HFF-Myc (cell line): Measurements from ENCODE around the gene SMC4.

ENCODE experiments used
- DNase-seq: peaks from one replicate; pipeline ENCODE4 v3.0.0-alpha.2; 2011; ENCODE audit warnings: low read depth; ENCODE audit errors: extremely low read depth
- H3K4me3 ChIP-seq: replicated peaks from 2 replicates; pipeline ENCODE4 v1.5.1; 2011; ENCODE audit warnings: low read depth, mild to moderate bottlenecking, control low read depth, low read length
- CTCF ChIP-seq: IDR thresholded peaks from 2 replicates; pipeline ENCODE4 v1.5.1; 2012; ENCODE audit warnings: mild to moderate bottlenecking, low read depth, low read length, control low read depth; ENCODE audit errors: missing control alignments

SMC4 gene

DNA sequence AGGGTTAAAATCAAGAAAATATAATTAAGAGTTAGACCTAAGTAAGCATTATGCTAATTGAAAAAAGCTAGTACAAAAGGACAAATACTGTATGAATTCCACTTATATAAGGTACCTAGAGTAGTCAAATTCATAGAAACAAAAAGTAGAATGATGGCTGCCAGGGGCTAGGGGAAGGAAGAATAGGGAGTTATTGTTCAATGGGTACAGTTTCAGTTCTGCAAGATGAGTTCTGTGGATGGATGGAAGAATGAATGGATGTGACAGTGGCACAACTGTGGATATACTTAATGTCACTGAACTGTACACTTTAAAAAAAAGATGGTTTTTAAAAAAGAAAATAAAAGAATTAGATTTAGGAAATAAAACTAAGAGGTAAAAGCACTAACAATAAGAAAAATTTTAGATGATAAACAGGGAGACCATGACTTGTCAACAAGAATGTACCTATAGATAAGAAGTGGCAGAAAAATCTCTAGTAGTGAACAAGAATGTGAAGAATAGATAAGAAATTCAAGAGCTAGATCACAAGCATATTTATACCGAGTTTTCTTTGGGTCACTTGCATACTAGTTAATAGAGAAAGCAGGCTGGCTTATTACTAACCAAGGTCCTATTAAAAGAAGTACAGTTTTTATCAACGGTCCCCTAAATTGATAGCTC, 6.0 kb upstream of the SMC4 start:
- no peak for DNase-seq
- H3K4me3 ChIP-seq, result no peak overlapping the region
- no peak for TF ChIP-seq CTCF

DNA sequence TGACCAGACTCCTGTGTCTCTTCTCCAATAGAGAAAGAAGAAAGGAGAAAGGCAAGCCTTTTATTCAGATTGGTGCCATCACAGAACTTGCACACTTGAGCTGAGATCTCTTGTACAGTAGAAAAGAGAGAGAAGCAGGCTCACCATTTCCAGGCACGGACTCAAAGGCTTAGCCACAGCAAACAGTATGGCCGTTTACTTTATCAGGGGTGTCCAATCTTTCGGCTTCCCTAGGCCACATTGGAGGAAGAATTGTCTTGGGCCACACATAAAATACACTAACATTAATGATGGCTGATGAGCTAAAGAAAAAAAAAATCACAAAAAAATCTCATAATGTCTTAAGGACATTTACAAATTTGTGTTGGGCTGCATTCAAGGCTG, 5.4 kb upstream of the SMC4 start:
- no peak for TF ChIP-seq CTCF
- no peak overlapping the region for H3K4me3 ChIP-seq
- no peak for DNase-seq

DNA sequence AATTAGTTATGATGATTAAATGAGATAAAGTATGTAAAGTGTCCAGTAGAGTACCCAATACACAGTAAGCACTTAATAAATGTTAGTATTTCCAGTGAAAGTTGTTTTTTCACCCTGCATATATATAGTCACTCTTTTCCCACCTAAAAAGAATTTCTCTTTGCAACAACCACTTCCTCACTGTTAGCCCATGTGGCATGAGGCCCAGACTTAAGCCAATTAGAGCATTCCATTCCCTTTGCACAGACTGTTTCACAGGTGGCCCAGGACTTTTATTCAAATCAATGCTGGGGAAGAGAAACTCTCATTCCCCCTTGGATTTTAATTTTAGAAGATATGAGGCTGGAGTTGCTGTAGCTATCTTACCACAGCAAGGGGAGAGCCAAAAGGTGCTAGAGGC, 4.2 kb upstream of the SMC4 start:
- H3K4me3 ChIP-seq, result no peak overlapping the region
- no peak for TF ChIP-seq CTCF
- no peak for DNase-seq

DNA sequence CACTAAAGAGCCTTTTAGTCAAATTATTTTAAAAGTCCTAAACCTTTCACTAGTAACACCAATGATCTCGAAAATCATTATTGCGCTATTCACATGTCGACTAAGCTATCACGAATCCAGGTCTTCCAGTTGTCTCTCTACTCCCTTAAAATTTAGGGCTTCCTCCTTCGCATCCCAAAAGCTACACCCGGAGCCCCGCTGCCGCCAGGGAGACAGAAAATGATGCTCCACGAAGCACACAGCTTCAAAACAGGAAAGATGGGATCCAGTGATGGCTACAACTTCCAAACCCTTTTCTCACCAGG, 678 bp upstream of the SMC4 start:
- no peak for TF ChIP-seq CTCF
- peak overlapping the region; percentile 94 for H3K4me3 ChIP-seq
- no peak for DNase-seq

DNA sequence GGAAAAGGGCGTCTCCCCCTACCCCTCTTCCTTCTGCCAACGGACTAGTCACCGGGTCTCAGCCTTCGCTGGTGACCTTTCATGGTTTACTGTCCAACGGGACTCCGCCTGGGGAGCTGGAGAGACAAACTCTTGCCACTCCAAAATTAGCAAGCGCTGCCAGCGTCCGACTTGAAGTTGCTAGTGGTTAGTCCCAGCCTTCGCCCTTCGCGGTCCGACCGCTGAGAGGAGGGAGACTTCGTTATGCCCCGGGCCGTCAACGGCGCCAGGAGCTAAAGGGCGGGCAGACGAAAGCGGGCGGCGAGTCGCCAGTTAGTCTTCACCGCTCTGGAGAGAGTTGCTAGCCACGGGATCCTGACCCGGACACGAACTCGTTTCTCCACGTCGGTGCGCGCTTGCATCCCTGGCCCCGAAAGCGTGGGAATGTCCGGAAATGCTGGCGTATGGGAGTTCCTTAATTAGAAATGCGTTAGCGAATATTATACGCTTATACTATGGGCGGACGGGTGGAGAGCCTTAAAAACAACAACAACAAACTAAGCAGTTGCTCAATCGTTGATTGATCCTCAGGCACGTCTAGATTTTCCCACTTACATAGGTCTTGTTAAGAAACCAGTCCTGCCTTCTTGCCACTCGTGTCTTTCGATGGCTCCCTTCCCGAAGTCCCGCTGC, 716 bp downstream of the SMC4 start:
- DNase-seq, result no peak
- peak overlapping the region; percentile 94 for H3K4me3 ChIP-seq
- no peak for TF ChIP-seq CTCF

DNA sequence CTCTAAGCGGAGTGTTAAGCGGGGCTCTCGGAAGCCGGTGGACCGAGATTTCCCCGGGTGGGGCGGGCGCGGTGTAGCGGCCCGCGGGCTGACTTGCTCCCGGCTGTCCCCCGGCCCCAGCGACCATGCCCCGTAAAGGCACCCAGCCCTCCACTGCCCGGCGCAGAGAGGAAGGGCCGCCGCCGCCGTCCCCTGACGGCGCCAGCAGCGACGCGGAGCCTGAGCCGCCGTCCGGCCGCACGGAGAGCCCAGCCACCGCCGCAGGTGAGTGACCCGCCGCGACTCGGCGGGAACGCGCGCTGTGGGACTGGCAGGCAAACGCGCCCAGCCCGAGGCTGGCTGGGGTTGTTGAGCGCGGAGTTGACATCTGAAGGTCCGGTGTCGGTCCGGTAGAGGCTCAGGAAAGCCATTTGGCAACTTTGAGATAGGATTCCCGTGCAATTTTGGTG, 1.3 kb downstream of the SMC4 start:
- no peak for DNase-seq
- TF ChIP-seq CTCF, result no peak

More for the DNA sequence above, 1.3 kb downstream of the SMC4 start:
- peak overlapping the region; percentile 94 for H3K4me3 ChIP-seq
